ENCODE data around the gene CDC42SE2.

DNA sequence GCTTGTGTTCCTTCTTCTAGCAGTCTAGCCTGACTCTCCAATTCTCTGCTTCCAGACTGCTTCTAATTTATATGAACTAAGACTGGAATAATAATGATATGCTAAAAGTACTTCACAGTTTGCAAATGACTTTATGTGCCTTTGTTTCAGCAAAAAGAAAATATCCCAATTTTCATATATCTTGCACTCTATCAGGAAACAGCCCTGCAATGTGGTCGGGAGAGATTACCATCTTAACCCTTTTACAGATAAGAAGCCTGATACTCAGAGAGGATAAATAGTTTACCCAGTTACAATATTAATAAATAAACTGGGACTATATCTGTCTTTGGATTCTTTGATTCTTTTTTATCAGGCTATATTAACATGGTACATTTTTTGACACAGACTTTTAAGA lies 126.0 kb downstream of the CDC42SE2 start:
- TF ChIP-seq POLR2A (IDR thresholded peaks at IDR 0.05; ENCODE audit: extremely low read depth, insufficient read length) = no peak
- TF ChIP-seq, protein P1, sequence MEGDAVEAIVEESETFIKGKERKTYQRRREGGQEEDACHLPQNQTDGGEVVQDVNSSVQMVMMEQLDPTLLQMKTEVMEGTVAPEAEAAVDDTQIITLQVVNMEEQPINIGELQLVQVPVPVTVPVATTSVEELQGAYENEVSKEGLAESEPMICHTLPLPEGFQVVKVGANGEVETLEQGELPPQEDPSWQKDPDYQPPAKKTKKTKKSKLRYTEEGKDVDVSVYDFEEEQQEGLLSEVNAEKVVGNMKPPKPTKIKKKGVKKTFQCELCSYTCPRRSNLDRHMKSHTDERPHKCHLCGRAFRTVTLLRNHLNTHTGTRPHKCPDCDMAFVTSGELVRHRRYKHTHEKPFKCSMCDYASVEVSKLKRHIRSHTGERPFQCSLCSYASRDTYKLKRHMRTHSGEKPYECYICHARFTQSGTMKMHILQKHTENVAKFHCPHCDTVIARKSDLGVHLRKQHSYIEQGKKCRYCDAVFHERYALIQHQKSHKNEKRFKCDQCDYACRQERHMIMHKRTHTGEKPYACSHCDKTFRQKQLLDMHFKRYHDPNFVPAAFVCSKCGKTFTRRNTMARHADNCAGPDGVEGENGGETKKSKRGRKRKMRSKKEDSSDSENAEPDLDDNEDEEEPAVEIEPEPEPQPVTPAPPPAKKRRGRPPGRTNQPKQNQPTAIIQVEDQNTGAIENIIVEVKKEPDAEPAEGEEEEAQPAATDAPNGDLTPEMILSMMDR (IDR thresholded peaks at IDR 0.05; ENCODE audit: low read depth, low read length) = no peak
- TF ChIP-seq MYC (IDR thresholded peaks at IDR 0.05; ENCODE audit: low read depth, low read length) = no peak
- TF ChIP-seq, protein P2, sequence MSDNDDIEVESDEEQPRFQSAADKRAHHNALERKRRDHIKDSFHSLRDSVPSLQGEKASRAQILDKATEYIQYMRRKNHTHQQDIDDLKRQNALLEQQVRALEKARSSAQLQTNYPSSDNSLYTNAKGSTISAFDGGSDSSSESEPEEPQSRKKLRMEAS (IDR thresholded peaks at IDR 0.05; ENCODE audit: low read depth, low read length) = no peak

All from NB4 (cell line).